ENCODE data around the gene SLC7A6OS.

DNA sequence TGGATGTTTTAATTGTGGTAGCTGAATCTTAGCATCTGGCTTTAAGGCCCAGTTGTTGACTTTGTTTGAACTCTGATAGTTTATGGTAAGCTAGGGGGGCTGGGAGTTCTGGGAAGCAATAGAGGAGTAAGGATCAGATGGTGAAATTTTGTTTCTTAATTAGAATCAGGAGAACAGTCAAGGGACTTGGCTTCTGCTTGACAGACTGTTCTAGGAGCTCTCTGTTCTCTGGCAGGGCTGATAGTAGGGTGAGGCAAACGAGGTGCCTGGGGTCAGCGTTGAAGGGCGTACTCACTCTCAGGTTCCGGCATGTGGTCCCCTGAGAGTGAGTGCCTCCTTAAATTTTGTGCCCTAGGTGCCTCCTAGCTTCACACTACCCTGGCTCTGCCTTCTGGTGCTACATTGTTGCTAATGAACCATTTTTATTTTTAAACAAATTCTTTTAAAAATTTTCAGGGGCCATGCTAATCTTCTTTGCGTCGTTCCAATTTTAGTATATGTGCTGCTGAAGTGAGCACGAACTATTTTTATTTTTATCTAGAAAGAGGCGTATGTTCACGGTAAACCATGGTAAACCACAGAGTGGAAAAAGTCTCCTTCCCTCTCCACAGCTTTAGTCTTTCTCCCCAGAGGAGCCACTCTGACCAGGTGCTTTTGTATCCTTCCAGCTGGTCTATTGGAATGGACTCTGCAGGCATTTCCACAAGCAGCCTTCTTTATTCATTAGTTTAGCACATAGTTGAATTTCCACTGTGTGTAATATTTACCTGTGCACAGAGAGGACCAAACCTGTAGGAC lies 26.7 kb downstream of the SLC7A6OS start:
- TF ChIP-seq, protein P1, sequence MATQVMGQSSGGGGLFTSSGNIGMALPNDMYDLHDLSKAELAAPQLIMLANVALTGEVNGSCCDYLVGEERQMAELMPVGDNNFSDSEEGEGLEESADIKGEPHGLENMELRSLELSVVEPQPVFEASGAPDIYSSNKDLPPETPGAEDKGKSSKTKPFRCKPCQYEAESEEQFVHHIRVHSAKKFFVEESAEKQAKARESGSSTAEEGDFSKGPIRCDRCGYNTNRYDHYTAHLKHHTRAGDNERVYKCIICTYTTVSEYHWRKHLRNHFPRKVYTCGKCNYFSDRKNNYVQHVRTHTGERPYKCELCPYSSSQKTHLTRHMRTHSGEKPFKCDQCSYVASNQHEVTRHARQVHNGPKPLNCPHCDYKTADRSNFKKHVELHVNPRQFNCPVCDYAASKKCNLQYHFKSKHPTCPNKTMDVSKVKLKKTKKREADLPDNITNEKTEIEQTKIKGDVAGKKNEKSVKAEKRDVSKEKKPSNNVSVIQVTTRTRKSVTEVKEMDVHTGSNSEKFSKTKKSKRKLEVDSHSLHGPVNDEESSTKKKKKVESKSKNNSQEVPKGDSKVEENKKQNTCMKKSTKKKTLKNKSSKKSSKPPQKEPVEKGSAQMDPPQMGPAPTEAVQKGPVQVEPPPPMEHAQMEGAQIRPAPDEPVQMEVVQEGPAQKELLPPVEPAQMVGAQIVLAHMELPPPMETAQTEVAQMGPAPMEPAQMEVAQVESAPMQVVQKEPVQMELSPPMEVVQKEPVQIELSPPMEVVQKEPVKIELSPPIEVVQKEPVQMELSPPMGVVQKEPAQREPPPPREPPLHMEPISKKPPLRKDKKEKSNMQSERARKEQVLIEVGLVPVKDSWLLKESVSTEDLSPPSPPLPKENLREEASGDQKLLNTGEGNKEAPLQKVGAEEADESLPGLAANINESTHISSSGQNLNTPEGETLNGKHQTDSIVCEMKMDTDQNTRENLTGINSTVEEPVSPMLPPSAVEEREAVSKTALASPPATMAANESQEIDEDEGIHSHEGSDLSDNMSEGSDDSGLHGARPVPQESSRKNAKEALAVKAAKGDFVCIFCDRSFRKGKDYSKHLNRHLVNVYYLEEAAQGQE (IDR thresholded peaks at IDR 0.05; ENCODE audit: low read depth) = no peak
- no peak for TF ChIP-seq EGR1 (IDR thresholded peaks at IDR 0.05)
- TF ChIP-seq TEAD4 (IDR thresholded peaks at IDR 0.05) = no peak
- TF ChIP-seq TAF1 (IDR thresholded peaks at IDR 0.05; ENCODE audit: low read depth) = no peak
- no peak for TF ChIP-seq FOXM1 (IDR thresholded peaks at IDR 0.05; ENCODE audit: borderline replicate concordance, low read depth)
- TF ChIP-seq EP300 (IDR thresholded peaks at IDR 0.05; ENCODE audit: borderline replicate concordance) = no peak

Data from Ishikawa (cell line).